Parathyroid adenoma (tissue), 2 donors: Measurements from ENCODE around the gene FAM222B.
A peak's percentile ranks its signal among the peaks of the same experiment; 100 is the strongest.
"Not testable (repeated sequence)": the region's sequence is repeated elsewhere in the genome, so short reads cannot be mapped to it uniquely, and the experiment has no call there.

Experiments used
- H2AFZ ChIP-seq: fragments of 300-600 bp; sonication (generic); one replicate; pipeline ENCODE4 v1.7.0; 2017; ENCODE audit warnings: antibody characterized with exemption, mild to moderate bottlenecking
- H3K27ac ChIP-seq: fragments of 300-600 bp; sonication (generic); one replicate; pipeline ENCODE4 v1.7.0; 2017
- H3K27me3 ChIP-seq: fragments of 300-600 bp; sonication (generic); one replicate; pipeline ENCODE4 v1.7.0; 2017; ENCODE audit warnings: low read length; ENCODE audit not compliant: control insufficient read depth, insufficient read depth
- H3K36me3 ChIP-seq: fragments of 300-600 bp; sonication (generic); one replicate; pipeline ENCODE4 v1.7.0; 2017; ENCODE audit warnings: low read length; ENCODE audit not compliant: control insufficient read depth, insufficient read depth
- H3K4me1 ChIP-seq: fragments of 300-600 bp; sonication (generic); one replicate; pipeline ENCODE4 v1.7.0; 2017; ENCODE audit warnings: control low read depth
- H3K4me2 ChIP-seq: fragments of 300-600 bp; sonication (generic); one replicate; pipeline ENCODE4 v1.7.0; 2017; ENCODE audit warnings: low read length
- H3K4me3 ChIP-seq: fragments of 300-600 bp; sonication (generic); one replicate; pipeline ENCODE4 v1.7.0; 2017; ENCODE audit warnings: low read depth, low read length
- H3K79me2 ChIP-seq: fragments of 300-600 bp; sonication (generic); one replicate; pipeline ENCODE4 v1.7.0; 2017; ENCODE audit warnings: control low read depth
- H3K9ac ChIP-seq: fragments of 300-600 bp; sonication (generic); one replicate; pipeline ENCODE4 v1.7.0; 2017; ENCODE audit warnings: mild to moderate bottlenecking
- H3K9me3 ChIP-seq: fragments of 300-600 bp; sonication (generic); one replicate; pipeline ENCODE4 v1.7.0; 2017; ENCODE audit warnings: low read length; ENCODE audit not compliant: control insufficient read depth
- TF ChIP-seq, protein P1 (sequence below): fragments of 300-600 bp; sonication (generic); IDR thresholded peaks from one replicate; pipeline ENCODE4 v1.7.0; 2017; ENCODE audit warnings: antibody characterized with exemption, mild to moderate bottlenecking
- donor health status: primary hyperparathyroidism.

FAM222B gene

DNA sequence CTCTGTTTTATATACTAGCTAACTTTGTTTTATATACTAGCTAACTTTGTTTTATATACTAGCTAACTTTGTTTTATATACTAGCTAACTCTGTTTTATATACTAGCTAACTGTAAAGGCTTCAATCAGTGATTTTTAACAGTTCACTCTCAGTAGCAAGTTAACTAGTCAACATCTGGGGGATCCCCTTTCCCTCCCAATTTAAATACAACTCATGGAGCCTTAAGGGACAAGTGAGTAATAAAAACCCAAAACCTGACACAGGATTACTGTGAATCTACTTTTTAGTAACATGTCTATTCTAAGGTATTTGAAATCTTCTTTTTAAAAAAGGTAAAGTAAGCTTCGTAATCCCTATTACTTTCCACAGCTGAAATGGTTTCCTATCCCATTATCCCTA is 32.2 kb downstream of the FAM222B start:
- no peak overlapping the region for H3K4me3 ChIP-seq
- no peak overlapping the region for H3K4me2 ChIP-seq
- no peak overlapping the region for H3K27ac ChIP-seq
- TF ChIP-seq, protein P1, sequence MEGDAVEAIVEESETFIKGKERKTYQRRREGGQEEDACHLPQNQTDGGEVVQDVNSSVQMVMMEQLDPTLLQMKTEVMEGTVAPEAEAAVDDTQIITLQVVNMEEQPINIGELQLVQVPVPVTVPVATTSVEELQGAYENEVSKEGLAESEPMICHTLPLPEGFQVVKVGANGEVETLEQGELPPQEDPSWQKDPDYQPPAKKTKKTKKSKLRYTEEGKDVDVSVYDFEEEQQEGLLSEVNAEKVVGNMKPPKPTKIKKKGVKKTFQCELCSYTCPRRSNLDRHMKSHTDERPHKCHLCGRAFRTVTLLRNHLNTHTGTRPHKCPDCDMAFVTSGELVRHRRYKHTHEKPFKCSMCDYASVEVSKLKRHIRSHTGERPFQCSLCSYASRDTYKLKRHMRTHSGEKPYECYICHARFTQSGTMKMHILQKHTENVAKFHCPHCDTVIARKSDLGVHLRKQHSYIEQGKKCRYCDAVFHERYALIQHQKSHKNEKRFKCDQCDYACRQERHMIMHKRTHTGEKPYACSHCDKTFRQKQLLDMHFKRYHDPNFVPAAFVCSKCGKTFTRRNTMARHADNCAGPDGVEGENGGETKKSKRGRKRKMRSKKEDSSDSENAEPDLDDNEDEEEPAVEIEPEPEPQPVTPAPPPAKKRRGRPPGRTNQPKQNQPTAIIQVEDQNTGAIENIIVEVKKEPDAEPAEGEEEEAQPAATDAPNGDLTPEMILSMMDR, result no peak
- no peak overlapping the region for H2AFZ ChIP-seq
- H3K4me1 ChIP-seq, result peaks cover 4% of the 10 kb centered on the region
- peaks cover 47% of the 10 kb centered on the region for H3K79me2 ChIP-seq
- H3K36me3 ChIP-seq, result no peaks in the 10 kb centered on the region
- H3K9ac ChIP-seq, result no peak overlapping the region
- no peaks in the 10 kb centered on the region for H3K9me3 ChIP-seq
- H3K27me3 ChIP-seq, result no peaks in the 10 kb centered on the region

DNA sequence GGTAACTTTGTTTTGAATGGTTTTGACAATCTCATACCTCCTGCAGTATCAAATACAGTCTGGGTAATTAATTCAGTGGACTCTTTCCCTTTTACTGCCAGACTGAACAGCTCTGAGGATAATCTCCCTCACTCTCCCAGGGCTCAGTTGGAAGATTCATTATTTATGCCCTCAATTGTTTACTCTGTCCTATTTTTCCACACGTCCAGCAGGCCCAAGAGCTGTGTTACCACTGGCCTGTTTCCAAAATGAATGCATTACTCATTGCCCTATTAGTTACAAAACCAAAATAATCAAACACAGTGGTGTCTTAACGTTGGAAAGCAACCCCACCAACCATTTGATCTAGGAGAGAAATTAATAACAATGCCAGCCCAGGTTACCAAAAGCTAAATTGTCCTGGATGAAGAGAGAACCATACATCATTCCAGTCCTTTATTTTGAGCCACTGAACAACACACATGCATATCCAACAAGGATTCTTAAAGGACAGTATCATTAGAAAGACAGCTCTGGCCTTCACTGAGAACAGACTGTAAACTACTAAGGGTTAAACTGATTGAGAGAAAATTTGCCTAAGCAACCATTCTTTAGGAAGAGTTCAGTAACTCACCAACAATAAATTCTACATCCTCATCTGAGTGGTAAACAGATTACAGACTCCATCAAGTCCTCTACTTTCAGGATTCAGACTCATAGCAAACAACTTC is 34.5 kb downstream of the FAM222B start:
- TF ChIP-seq, protein P1, result no peak
- no peak overlapping the region for H3K9ac ChIP-seq
- peaks cover 4% of the 10 kb centered on the region for H3K4me1 ChIP-seq
- no peak overlapping the region for H3K4me3 ChIP-seq
- H3K4me2 ChIP-seq, result no peak overlapping the region
- no peaks in the 10 kb centered on the region for H3K9me3 ChIP-seq
- no peaks in the 10 kb centered on the region for H3K27me3 ChIP-seq
- no peaks in the 10 kb centered on the region for H3K36me3 ChIP-seq
- H2AFZ ChIP-seq, result no peak overlapping the region
- H3K27ac ChIP-seq, result peak overlapping the region; percentile 11
- H3K79me2 ChIP-seq, result peaks cover 51% of the 10 kb centered on the region

DNA sequence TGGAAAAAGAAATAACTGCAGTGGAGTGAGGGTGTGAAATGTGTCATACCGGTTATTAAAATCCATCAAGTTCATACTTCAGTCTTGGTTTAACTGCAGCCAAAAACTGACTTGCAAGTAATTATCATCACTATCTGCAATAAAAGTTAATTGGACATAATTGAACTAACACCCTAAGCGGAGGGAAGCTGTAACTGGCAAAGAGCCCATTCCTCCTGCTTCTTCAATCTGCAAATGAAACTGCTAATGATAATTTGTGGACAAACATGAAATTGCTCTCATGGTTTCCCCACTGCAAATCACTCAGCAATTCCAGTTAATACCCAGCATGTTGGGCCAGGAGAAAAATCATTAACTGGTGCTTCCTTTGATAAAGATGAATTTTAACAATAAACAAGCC is 46.5 kb downstream of the FAM222B start:
- Histone ChIP-seq H3K27ac (no peak overlapping the region), H3K4me2 (no peak overlapping the region), H3K4me1 (no peaks in the 10 kb centered on the region), H3K79me2 (peaks cover 67% of the 10 kb centered on the region), H3K9me3 (no peaks in the 10 kb centered on the region), H3K9ac (no peak overlapping the region), H2AFZ (no peak overlapping the region), H3K27me3 (no peaks in the 10 kb centered on the region), H3K4me3 (no peak overlapping the region), H3K36me3 (no peaks in the 10 kb centered on the region)
- TF ChIP-seq, protein P1, result no peak

DNA sequence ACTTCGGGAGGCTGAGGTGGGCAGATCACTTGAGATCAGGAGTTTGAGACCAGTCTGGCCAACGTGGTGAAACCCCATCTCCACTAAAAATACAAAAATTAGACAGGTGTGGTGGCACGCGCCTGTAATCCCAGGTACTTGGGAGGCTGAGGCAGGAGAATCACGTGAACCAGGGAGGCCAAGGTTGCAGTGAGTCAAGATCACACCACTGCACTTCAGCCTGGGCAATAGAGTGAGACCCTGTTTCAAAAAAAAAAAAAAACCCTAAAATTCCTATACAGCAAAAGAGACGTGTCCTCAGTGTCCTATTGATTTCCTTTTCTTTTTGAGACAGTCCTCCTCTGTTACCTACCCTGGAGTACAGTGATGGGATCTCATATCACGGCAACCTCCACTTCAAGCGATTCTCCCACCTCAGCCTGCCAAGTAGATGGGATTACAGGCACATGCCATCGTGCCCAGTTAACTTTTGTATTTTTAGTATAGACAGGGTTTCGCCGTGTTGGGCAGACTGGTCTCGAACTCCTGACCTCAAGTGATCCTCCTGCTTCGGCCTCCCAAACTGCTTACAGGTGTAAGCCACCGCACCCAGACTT is 47.6 kb downstream of the FAM222B start:
- H3K27me3 ChIP-seq, H2AFZ ChIP-seq, H3K27ac ChIP-seq, H3K4me1 ChIP-seq, H3K9ac ChIP-seq, H3K9me3 ChIP-seq, H3K36me3 ChIP-seq, H3K4me2 ChIP-seq, H3K4me3 ChIP-seq: not testable (repeated sequence)
- H3K79me2 ChIP-seq, result peaks cover 70% of the 10 kb centered on the region

DNA sequence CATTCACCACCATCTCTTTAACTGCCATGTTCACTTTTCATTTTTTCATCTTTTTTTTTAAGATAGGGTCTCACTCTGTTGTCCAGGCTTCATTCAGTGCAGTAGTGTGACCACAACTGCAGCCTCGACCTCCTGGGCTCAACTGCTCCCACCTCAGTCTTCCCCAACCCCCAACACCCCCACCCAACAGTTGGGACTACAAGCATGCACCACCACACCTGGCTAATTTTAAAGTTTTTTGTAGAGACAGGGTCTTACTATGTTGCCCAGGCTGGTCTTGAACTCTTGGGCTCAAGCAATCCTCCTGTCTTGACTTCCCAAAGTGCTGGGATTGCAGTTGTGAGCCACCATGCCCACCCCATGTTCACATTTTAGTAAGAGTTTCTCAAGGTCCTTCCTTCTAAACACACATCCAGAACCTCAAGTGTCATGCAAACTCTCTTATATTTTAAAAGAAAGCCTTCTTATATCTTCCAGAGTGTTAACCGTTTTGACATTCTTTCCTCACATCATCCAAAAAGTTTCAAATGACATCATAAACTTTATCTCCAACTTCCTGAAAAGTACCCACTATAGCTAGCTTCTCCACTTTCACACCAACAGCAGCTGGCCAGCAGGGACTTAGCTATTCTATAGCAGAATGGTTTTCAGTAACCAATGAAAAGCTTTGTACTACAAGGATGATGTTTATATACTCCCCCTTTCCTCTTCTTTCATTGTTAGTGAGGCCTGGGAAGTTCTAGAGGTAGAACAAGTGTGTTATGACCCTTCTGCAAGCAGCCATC is 49.5 kb downstream of the FAM222B start:
- Histone ChIP-seq H2AFZ (no peak overlapping the region), H3K27me3 (no peaks in the 10 kb centered on the region), H3K27ac (no peak overlapping the region), H3K4me3 (no peak overlapping the region), H3K36me3 (no peaks in the 10 kb centered on the region), H3K9ac (no peak overlapping the region), H3K4me2 (no peak overlapping the region), H3K79me2 (peaks cover 70% of the 10 kb centered on the region), H3K9me3 (no peaks in the 10 kb centered on the region), H3K4me1 (no peaks in the 10 kb centered on the region)
- TF ChIP-seq, protein P1, result no peak
